ENCODE data around the gene FMOD. TPM values are rescaled to one million over a fixed set of nuclear protein-coding genes. Genes with fewer than 3 reads are reported as not detected.

FMOD gene
- total RNA-seq, 2 experiments from 2014 or later = not detected

DNA sequence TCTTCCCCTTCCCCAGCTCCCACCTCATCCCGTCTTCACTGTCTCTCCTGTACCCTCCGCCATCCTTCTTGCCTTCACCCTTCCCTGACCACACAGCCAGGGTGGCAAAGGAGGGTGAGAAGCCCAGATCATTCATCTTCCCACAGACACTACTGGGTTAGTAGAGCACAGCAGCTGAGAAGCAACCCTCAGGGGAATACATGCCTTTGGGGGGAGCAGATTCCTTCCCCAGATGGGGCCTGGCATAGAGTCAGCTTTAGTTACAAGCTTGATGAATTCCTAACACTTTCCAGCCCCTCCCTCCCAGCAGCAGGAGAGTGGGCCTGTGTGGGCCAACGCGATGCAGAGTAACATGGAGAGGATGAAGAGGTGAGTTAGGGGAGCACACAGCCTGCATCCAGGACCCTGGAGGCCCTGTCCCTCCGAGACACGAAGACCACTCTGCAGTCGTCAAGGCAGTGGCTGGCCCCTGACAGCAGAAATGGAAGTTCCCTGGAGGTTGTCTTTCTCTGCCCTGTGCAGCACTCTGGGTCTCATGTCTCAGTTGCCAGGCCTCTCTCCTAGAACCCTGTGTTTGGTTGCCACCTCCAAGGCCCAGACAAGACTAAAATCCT lies 54.4 kb downstream of the FMOD start:
- Mint-ChIP-seq H3K27me3 (no peaks in the 10 kb centered on the region), H3K4me3 (no peak overlapping the region), H3K36me3 (ENCODE audit: low read depth) (no peaks in the 10 kb centered on the region), H3K9me3 (no peaks in the 10 kb centered on the region), H3K4me1 (peaks cover 39% of the 10 kb centered on the region), H3K27ac (no peak overlapping the region)
- DNase-seq = no peak
- POLR2A ChIA-PET = no interaction called here
- CTCF ChIA-PET = interaction anchor here (1.5 to 4.9 kb wide), 3 partner anchors 11 to 29 kb away, joined by 6 to 31 read pairs (median 8); partner anchors contain the start of gene BTG2

DNA sequence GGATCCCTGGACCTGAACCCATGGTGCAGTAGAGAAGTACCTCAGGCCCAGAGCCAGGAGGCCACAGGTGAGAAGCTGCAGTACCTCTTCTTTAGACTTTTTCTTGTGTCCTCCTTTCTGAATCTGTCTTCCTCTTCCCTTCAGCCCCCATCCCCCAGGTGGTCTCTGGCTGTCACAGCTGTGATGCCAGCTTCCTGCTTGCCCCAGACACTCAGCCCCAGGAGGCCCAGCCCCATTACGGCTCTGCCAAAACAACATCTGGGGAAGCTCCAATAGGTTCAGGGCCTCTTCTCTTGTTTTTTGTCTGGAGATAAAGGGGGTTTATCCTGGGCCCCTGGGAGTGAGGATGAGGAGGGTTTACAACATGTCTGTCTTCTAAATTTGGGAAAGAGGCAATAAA lies 55.1 kb downstream of the FMOD start:
- Mint-ChIP-seq H3K27me3 (no peaks in the 10 kb centered on the region), H3K4me3 (no peak overlapping the region), H3K27ac (peak overlapping the region; percentile 76), H3K9me3 (no peaks in the 10 kb centered on the region), H3K4me1 (peaks cover 42% of the 10 kb centered on the region), H3K36me3 (ENCODE audit: low read depth) (no peaks in the 10 kb centered on the region)
- ChIA-PET CTCF (interaction anchor here (1.5 to 4.9 kb wide), 3 partner anchors 11 to 28 kb away, joined by 4 to 31 read pairs (median 6); partner anchors contain the start of gene BTG2), POLR2A (no interaction called here)
- DNase-seq = no peak

DNA sequence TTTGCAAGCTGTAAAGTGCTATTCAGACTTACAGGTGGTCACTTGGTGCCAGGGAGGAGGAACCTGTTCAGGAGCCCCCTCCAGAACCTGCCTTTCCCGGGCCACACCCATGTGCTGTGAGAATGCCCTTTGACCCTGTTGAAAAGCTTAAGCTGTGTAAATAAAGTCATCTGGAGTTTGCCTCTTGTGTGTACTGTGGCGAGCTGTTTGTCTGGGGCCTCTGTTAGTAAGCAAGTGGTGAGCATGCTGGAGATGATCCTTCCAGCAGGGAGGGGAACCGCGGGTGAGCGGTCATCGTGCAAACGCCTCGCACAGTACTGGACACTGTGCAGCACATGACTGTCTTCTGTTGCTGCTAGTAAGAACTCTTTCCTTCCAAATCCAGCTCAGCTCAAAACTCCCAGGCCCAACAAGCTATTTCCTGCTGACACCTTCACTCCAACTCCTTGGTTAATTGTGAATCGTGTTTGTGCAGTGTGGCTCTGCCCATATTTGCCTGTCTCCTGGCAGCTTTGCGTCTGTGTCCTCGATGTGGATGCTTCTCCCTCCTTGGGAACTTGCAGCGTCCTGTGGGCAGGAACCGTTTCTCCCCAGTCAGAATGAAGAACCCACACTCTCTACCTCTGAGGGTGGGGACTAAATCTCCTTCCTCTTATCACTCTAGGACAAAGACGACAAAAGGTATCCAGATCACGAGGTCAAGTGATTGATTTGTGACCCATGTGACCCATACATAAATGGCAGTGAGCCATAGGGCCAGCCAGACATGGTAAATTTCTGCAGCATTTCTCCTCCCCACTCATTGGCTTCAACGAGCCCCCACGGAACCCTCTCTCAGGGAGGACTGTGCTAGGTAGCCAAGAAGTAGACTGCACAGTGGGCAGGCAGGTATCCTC lies 59.5 kb downstream of the FMOD start:
- CTCF ChIA-PET = interaction anchor here (0.8 to 13.6 kb wide), 11 partner anchors 8 to 196 kb away, joined by 3 to 177 read pairs (median 12); partner anchors contain the start of gene BTG2
- Mint-ChIP-seq H3K4me1 (peaks cover 73% of the 10 kb centered on the region), H3K27me3 (no peaks in the 10 kb centered on the region), H3K9me3 (no peaks in the 10 kb centered on the region), H3K4me3 (no peak overlapping the region), H3K27ac (peak overlapping the region; percentile 99), H3K36me3 (ENCODE audit: low read depth) (no peaks in the 10 kb centered on the region)
- DNase-seq = no peak
- POLR2A ChIA-PET = interaction anchor here (0.7 to 0.8 kb wide), 2 partner anchors 8 to 14 kb away, joined by 3 to 6 read pairs; partner anchors contain the start of gene BTG2

Other genes starting within 250 kb of the FMOD start
- gene ADORA1, start 223.4 kb downstream of the FMOD start, total RNA-seq = not detected
- gene MYBPH, start 175.3 kb downstream of the FMOD start, total RNA-seq = not detected
- gene CHI3L1, start 164.4 kb downstream of the FMOD start, total RNA-seq = not detected
- under 1 TPM; 0.30 to 0.42 TPM for gene CHIT1, start 121.4 kb downstream of the FMOD start, total RNA-seq
- gene BTG2, start 45.6 kb downstream of the FMOD start, total RNA-seq = 10 to 100 TPM; 73.6 to 82.3 TPM
- gene PRELP, start 124.7 kb upstream of the FMOD start, total RNA-seq = not detected
- gene OPTC, start 143.0 kb upstream of the FMOD start, total RNA-seq = not detected

Data from activated CD4-positive, alpha-beta T cell treated with anti-CD3 and anti-CD28 coated beads, Interleukin-2, amount 10 ng/mL, durations not matched to agents 7 days and 5 days (primary cell).